ENCODE results near the gene TSSC4. TPM values are rescaled to one million over a fixed set of nuclear protein-coding genes. Genes with fewer than 3 reads are reported as not detected.

TSSC4 gene
- total and polyA plus RNA-seq, 9 of the 15 experiments (the other 6 are each of a cell fraction or from before 2014, with no cell fraction given), result 0.41 to 54.2 (median 11.0) TPM

DNA sequence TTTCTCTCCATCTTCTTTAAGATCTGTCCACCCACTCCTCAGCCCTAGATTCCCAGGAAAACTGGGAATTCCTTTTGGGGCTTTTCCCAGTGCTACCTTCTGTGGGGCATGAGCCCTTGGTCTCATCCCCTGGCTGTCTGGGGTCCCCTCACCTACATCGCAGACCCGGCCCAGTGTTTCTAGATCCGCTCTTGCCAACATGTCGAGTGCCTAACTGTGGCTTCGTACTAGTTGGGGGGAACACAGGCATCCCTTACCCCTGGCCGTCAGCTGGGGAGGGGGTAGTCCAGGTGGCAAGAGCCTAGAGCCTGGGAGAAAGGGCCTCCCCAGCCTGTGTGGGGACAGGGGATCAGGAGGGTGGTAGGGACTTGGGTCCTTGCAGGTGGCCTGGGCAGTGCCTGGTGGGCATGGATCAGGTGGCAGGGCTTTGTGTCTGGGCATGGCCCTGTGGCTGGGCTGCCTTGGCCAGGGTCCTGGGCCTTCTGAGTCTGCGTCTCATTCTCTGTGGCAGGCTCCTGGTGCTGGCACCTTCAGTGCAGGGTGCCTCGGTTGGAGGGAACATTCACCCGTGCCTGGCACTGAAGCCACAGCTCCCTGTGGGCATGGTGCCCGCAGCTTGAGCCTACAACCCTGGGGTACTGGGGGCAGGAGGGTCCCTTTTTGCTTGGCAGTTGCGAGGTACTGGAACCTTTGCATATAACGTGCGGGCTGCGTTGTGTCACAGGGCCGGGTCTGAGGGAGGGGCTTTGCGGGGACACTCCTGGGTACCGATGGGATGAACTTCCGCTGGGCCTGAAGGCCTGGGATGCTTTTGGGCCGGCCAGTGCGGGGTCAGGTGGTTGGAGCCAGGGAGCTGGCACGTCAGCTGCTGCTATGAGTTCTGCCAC is 48.4 kb downstream of the TSSC4 start:
- CTCF ChIA-PET (ENCODE audit: low intra/inter-chr PET ratio), result no interaction called here
- peaks cover 8 to 74% of the 10 kb centered on the region in 2 experiments; a peak in 3 of 5 replicates for H3K27me3 ChIP-seq (ENCODE audit: control insufficient read depth in 2 of 2, insufficient read depth in 2 of 2, low read length in 2 of 2)
- 1% methylated on average over 20 of the region's 21 CpGs for WGBS (ENCODE audit: insufficient coverage, low coverage, missing lambda C conversion rate)
- TF ChIP-seq, protein P1, sequence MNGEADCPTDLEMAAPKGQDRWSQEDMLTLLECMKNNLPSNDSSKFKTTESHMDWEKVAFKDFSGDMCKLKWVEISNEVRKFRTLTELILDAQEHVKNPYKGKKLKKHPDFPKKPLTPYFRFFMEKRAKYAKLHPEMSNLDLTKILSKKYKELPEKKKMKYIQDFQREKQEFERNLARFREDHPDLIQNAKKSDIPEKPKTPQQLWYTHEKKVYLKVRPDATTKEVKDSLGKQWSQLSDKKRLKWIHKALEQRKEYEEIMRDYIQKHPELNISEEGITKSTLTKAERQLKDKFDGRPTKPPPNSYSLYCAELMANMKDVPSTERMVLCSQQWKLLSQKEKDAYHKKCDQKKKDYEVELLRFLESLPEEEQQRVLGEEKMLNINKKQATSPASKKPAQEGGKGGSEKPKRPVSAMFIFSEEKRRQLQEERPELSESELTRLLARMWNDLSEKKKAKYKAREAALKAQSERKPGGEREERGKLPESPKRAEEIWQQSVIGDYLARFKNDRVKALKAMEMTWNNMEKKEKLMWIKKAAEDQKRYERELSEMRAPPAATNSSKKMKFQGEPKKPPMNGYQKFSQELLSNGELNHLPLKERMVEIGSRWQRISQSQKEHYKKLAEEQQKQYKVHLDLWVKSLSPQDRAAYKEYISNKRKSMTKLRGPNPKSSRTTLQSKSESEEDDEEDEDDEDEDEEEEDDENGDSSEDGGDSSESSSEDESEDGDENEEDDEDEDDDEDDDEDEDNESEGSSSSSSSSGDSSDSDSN (IDR thresholded peaks at IDR 0.05; ENCODE audit: borderline replicate concordance in 1 of 2, low read depth in 2 of 2, low read length in 2 of 2), result no peak
- TF ChIP-seq BRD4 (IDR thresholded peaks at IDR 0.05) (no peak), MCM2 (IDR thresholded peaks at IDR 0.05; ENCODE audit: low read depth) (no peak), MECOM (CRISPR knock-in tag; IDR thresholded peaks at IDR 0.05) (no peak), RBM22 (IDR thresholded peaks at IDR 0.05; ENCODE audit: low read depth, low read length, poor library complexity, severe bottlenecking) (no peak), ZFP36 (IDR thresholded peaks at IDR 0.05; ENCODE audit: low read depth, low read length, partially characterized antibody) (no peak), CBX5 (IDR thresholded peaks at IDR 0.05; ENCODE audit: borderline replicate concordance, low read depth) (no peak), STAT5A (IDR thresholded peaks at IDR 0.05; ENCODE audit: borderline replicate concordance, low read length) (no peak), NFYB (IDR thresholded peaks at IDR 0.05; ENCODE audit: extremely low read depth, insufficient read length) (no peak), PHF20 (IDR thresholded peaks at IDR 0.05; ENCODE audit: partially characterized antibody) (no peak), ZNF668 (CRISPR knock-in tag; IDR thresholded peaks at IDR 0.05) (no peak)
- TF ChIP-seq, protein P2, sequence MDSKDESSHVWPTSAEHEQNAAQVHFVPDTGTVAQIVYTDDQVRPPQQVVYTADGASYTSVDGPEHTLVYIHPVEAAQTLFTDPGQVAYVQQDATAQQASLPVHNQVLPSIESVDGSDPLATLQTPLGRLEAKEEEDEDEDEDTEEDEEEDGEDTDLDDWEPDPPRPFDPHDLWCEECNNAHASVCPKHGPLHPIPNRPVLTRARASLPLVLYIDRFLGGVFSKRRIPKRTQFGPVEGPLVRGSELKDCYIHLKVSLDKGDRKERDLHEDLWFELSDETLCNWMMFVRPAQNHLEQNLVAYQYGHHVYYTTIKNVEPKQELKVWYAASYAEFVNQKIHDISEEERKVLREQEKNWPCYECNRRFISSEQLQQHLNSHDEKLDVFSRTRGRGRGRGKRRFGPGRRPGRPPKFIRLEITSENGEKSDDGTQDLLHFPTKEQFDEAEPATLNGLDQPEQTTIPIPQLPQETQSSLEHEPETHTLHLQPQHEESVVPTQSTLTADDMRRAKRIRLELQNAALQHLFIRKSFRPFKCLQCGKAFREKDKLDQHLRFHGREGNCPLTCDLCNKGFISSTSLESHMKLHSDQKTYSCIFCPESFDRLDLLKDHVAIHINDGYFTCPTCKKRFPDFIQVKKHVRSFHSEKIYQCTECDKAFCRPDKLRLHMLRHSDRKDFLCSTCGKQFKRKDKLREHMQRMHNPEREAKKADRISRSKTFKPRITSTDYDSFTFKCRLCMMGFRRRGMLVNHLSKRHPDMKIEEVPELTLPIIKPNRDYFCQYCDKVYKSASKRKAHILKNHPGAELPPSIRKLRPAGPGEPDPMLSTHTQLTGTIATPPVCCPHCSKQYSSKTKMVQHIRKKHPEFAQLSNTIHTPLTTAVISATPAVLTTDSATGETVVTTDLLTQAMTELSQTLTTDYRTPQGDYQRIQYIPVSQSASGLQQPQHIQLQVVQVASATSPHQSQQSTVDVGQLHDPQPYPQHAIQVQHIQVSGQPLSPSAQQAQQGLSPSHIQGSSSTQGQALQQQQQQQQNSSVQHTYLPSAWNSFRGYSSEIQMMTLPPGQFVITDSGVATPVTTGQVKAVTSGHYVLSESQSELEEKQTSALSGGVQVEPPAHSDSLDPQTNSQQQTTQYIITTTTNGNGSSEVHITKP (IDR thresholded peaks at IDR 0.05; ENCODE audit: partially characterized antibody), result no peak

More for the DNA sequence above, 48.4 kb downstream of the TSSC4 start:
- Histone ChIP-seq H3K4me1 (replicated peaks in 1 of 2; ENCODE audit: control insufficient read depth in 2 of 2, insufficient read depth in 2 of 2, low read length in 2 of 2) (peaks cover 0 to 24% of the 10 kb centered on the region in 2 experiments; a peak in 2 of 5 replicates), H3K9me1 (ENCODE audit: control insufficient read depth, insufficient read depth, low read length) (no peaks in the 10 kb centered on the region), H3K9me3 (replicated peaks; ENCODE audit: control insufficient read depth, insufficient read depth, low read depth, low read length) (no peaks in the 10 kb centered on the region), H3K36me3 (ENCODE audit: control insufficient read depth, insufficient read depth, low read length) (no peaks in the 10 kb centered on the region), H2AFZ (ENCODE audit: low read depth, low read length) (no peak overlapping the region), H3K27ac (ENCODE audit: extremely low read depth, low read depth, low read length) (no peak overlapping the region), H3K79me2 (ENCODE audit: control insufficient read depth, insufficient read depth, low read length) (no peaks in the 10 kb centered on the region), H3K4me2 (ENCODE audit: insufficient read depth, low read length) (no peak overlapping the region), H4K20me1 (replicated peaks; ENCODE audit: control insufficient read depth, insufficient read depth, low read length) (peaks cover 6% of the 10 kb centered on the region; the same call in 1 of the 2 replicates), H3K9ac (ENCODE audit: insufficient read depth in 1 of 2, low read depth in 2 of 2, low read length in 2 of 2) (no peak overlapping the region), H3K4me3 (no peak overlapping the region)
- DNase-seq (ENCODE audit: extremely low read depth in 1 of 4, low spot score in 3 of 4) (no peak), FAIRE-seq (no peak), ATAC-seq (no peak)
- no TSS peak for BruUV-seq (replicated peaks)
- in situ Hi-C loops (cut with MboI) (no loop called here), intact Hi-C loops (cut with micrococcal nuclease) (no loop called here)
- POLR2A ChIA-PET, result interaction anchor here (0.6 kb wide), 1 partner anchor 237 kb away, joined by 3 read pairs; no protein-coding TSS in a partner anchor

Measured in K562 (cell line).